Colonic mucosa (tissue), 4 donors: ENCODE results near the gene DDX23. TPM values are rescaled to one million over a fixed set of nuclear protein-coding genes. Genes with fewer than 3 reads are reported as not detected.

ENCODE experiments used
- DNase-seq: peaks from one replicate; pipeline ENCODE4 v3.0.0-alpha.2; 2020
- H3K27ac ChIP-seq: fragments of 200-600 bp; one replicate; pipeline ENCODE4 v1.8.0; 2021
- H3K27me3 ChIP-seq: fragments of 200-600 bp; one replicate; pipeline ENCODE4 v1.8.0; 2021
- H3K36me3 ChIP-seq: fragments of 200-600 bp; one replicate; pipeline ENCODE4 v1.8.0; 2021
- H3K4me1 ChIP-seq: fragments of 200-600 bp; one replicate; pipeline ENCODE4 v1.8.0; 2021; ENCODE audit warnings: mild to moderate bottlenecking
- H3K4me3 ChIP-seq: fragments of 200-600 bp; one replicate; pipeline ENCODE4 v1.8.0; 2021
- H3K9ac ChIP-seq, 2 donors: one replicate each; pipeline ENCODE4 v1.7.0; 2013; ENCODE audit warnings: control low read depth in 2 of 2, low read depth in 2 of 2, low read length in 2 of 2
- H3K9me3 ChIP-seq: fragments of 200-600 bp; one replicate; pipeline ENCODE4 v1.8.0; 2021
- CTCF ChIP-seq: fragments of 200-600 bp; IDR thresholded peaks from one replicate; pipeline ENCODE4 v1.8.0; 2022; ENCODE audit warnings: antibody characterized with exemption, mild to moderate bottlenecking
- intact Hi-C: fragments of 100-400 bp; cut with DNase I; formaldehyde crosslinking; loops from one replicate; pipeline ENCODE4 v1.14.1; 2022
- total RNA-seq, 2 donors: library from RNA; stranded (reverse); fragmentation: NEBNext Ultra II Directional in 1 of 2; extraction: Animal tissue kit (Norgen Biotek cat#: 25700) in 1 of 2; gene quantifications; one replicate each; pipeline ENCODE4 v1.2.1, GENCODE V29; 2021
- donor health status: healthy.
- donor health status: DM: no; HTN: no; CAD: no.
- donor health status: DM: no; HTN: no; CAD: no.

The DDX23 gene
- total RNA-seq, 2 donors from 2014 or later = 87.2 to 150 TPM

DNA sequence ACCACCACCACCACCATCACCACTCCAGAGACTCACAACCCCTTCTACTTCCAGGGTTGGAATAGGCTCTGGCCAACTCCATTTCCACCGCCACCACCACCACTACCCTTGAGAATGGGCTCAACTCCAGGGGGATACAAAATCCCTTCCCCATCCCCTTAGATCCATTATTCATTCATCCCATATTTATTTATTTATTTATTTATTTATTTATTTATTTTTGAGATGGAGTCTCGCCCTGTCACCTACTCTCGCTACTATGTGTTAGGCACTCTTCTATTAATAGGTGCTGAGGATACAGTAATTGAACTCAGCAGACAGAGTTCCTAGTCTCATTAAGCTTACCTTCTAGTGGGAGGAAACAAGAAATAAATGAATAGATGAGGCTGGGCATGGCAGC is 58.3 kb downstream of the DDX23 start:
- DNase-seq = no peak
- no peak overlapping the region for H3K4me3 ChIP-seq
- H3K27ac ChIP-seq = peak overlapping the region; percentile 70
- H3K9ac ChIP-seq = no peak overlapping the region
- no peaks in the 10 kb centered on the region for H3K9me3 ChIP-seq
- no peaks in the 10 kb centered on the region for H3K36me3 ChIP-seq
- H3K27me3 ChIP-seq = no peaks in the 10 kb centered on the region
- intact Hi-C loops = no loop called here
- H3K4me1 ChIP-seq = peaks cover 16% of the 10 kb centered on the region
- no peak for TF ChIP-seq CTCF

DNA sequence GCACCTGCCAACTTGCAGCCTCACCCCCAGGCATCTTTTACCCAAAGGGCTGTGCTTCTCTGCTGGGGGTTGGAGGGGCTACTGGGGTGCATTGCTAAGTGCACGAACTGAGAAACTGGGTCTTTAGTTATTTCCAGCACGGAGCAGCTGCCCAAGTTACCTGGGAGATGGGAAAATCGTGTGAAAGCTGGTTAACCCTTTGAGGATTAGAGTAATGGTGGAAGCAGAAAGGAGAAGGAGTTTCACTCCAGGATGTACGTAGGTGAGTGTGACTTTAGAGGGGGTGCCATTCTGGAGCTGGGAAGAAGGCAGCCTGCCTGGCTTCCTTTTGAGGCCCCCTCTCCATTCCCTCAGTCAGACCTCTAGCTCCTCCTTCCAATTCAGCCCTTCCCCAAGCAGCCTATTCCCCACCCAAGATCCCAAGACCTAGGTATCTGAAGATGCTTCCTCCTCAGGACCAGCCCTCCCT is 62.1 kb downstream of the DDX23 start:
- no peak for TF ChIP-seq CTCF
- peak overlapping the region in 1 of 2 donors; percentile 82 for H3K9ac ChIP-seq
- intact Hi-C loops = no loop called here

DNA sequence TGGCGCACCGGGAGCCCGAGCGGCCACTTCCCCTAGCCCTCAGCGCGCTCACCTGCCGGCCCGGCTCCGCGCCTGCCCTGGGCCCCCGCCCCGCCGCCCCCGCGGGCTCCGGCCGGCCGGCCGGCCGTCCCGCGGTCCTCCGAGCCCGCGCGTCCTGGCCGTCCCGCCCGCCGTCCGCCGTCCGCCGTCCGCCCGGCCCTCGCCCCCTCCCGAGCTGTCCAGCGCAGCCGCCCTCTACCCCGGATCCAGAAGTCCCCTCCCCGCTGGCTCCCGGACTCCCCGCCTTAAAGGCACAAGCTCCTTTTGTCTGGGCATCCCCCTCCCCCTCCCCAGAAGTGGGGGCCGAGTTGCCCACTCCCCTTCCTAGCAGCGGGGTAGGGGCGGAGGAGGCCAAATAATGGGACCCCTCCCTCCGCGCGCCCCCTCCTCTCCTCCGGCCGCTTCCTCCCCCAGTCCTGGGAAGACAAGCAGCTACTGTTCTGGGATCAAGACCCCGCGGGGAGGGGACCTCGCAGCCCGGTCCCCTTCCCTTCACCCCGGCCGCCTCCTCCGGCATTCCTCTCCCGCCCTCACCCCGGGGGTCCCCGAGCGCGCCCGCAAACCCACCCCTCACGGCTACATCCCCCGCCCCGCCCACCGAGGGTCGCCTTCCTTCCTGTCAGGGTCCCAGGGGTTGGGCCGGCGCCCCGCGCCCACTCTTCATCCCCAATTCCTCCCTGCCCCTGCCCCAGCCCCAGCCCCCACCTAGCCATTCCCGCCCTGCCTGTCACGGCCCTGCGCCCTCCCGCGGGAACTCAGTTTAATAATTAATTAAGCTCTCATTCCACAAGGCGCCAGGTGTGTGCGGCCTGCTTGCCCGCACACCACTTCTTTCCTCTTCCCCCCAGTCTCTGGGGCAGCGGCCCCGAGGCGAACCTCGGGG is 62.8 kb downstream of the DDX23 start, which contains the start of gene ADCY6:
Gene ADCY6, minus strand, starts transcription at position 236 of the 922 bp plus-strand sequence. CDS start 5,655 bp downstream, outside the sequence.
- Histone ChIP-seq H3K9ac (peak within 1 kb of the TSS; percentile 92 to 94), H3K4me3 (peak within 1 kb of the TSS; percentile 75), H3K9me3 (no peaks in the 10 kb centered on the region), H3K36me3 (no peaks in the 10 kb centered on the region), H3K27ac (peak within 1 kb of the TSS; percentile 83), H3K4me1 (peaks cover 8% of the 10 kb centered on the region), H3K27me3 (no peaks in the 10 kb centered on the region)
- intact Hi-C loops = no loop called here
- no peak for TF ChIP-seq CTCF
- DNase-seq = peak; percentile 86

More for the DNA sequence above, 62.1 kb downstream of the DDX23 start:
- H3K27me3 ChIP-seq = no peaks in the 10 kb centered on the region
- no peaks in the 10 kb centered on the region for H3K9me3 ChIP-seq
- peak; percentile 45 for DNase-seq
- peak overlapping the region; percentile 75 for H3K4me3 ChIP-seq
- peak overlapping the region; percentile 83 for H3K27ac ChIP-seq
- H3K36me3 ChIP-seq = no peaks in the 10 kb centered on the region
- H3K4me1 ChIP-seq = peaks cover 16% of the 10 kb centered on the region

DNA sequence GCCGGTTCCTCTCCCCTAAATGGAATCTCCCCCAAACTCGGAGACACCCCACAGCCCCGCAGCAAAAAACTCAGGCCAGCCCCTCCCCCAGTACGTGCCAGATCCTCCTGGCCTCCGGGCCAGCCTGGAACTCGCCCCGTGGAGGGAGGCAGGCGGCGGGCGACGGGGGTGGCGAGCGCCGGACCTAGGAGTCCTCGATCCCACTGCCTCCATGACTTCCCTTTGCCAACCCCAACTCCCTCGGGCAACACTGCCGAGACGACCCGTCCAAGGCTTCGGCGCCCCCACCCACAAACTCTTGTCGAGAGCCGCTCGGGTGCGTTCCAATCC is 63.5 kb downstream of the DDX23 start:
- Histone ChIP-seq H3K9ac (peak overlapping the region; percentile 92 to 94), H3K27me3 (no peaks in the 10 kb centered on the region), H3K9me3 (no peaks in the 10 kb centered on the region), H3K27ac (peak overlapping the region; percentile 65), H3K4me3 (peak overlapping the region; percentile 75), H3K4me1 (peaks cover 5% of the 10 kb centered on the region), H3K36me3 (no peaks in the 10 kb centered on the region)
- intact Hi-C loops = no loop called here
- no peak for TF ChIP-seq CTCF
- DNase-seq = no peak

DNA sequence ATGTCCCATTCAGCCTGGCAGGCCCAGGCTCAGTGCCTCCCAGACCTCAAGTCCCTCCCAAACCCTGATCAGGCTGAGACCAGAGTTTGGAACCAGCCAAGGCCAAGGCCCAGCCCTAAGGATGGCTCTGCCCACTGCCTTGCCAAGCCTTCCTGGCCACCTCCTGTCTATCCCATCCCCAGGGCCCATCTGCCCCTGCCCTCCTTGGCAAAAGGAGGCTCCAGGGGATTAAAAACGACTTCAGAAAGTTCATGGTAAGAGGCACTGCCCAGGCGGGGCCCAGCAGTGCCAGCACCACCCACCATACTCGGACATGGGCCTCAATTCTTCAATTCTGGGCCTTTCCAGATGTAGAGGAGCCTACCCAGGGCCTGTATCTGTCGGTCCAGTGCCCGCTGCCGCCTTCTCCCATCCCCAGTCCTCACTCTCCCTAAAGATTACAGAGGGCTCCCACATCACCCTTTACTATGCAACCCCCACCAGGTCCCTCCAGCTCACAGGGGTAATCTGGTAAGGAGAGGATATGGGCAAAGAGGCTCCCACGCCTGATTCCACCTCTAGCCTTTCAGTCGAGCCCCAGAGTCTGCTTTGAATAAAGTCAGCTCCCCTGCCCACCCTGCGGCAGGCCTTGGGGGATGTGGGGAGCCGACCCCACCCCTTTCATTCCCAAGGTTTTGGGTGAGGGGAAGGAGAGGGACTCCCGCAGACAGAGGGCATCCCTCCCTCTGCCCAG is 64.0 kb downstream of the DDX23 start:
- Histone ChIP-seq H3K27me3 (no peaks in the 10 kb centered on the region), H3K9me3 (no peaks in the 10 kb centered on the region), H3K36me3 (no peaks in the 10 kb centered on the region), H3K4me1 (peaks cover 5% of the 10 kb centered on the region), H3K4me3 (peak overlapping the region; percentile 75), H3K27ac (peak overlapping the region; percentile 65), H3K9ac (peak overlapping the region; percentile 92 to 94)
- no peak for TF ChIP-seq CTCF
- intact Hi-C loops = no loop called here
- peak; percentile 48 for DNase-seq
